Ishikawa (cell line): Measurements from ENCODE around the gene CD9.

Experiments
- EP300 ChIP-seq: IDR thresholded peaks from 2 replicates; pipeline ENCODE4 v1.6.1; 2012; ENCODE audit warnings: borderline replicate concordance
- TAF1 ChIP-seq: IDR thresholded peaks from 2 replicates; pipeline ENCODE4 v1.6.1; 2012; ENCODE audit warnings: low read depth, mild to moderate bottlenecking
- TF ChIP-seq, protein P1 (sequence below): IDR thresholded peaks from 2 replicates; pipeline ENCODE4 v1.6.1; 2012; ENCODE audit warnings: low read depth, mild to moderate bottlenecking

DNA sequence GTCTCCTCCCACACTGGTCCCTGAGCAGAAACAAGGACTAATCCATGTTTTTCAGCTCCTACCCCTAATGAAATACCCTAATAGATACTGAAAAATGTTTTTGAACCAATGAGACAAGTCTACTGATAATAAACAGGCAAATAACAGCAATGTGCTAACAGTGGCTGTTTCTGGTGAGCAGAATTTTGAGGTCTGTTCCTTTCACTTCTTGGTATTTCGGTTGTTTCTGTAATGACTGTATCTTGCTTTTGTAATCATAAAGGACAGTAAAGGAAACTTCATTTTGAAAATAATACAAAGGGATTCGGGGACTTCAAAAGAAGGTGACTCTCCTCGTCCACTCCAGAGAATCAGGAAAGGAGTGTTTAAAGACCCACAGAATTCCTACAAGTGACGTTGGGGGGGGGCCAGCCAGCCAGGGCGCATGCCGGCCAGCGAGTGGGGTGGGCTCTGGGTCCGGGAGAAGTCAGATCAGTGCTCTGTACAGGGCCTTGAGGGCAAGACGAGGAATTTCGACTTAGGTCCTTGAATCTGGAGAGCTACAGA is 1.1 kb upstream of the CD9 start:
- TF ChIP-seq, protein P1, sequence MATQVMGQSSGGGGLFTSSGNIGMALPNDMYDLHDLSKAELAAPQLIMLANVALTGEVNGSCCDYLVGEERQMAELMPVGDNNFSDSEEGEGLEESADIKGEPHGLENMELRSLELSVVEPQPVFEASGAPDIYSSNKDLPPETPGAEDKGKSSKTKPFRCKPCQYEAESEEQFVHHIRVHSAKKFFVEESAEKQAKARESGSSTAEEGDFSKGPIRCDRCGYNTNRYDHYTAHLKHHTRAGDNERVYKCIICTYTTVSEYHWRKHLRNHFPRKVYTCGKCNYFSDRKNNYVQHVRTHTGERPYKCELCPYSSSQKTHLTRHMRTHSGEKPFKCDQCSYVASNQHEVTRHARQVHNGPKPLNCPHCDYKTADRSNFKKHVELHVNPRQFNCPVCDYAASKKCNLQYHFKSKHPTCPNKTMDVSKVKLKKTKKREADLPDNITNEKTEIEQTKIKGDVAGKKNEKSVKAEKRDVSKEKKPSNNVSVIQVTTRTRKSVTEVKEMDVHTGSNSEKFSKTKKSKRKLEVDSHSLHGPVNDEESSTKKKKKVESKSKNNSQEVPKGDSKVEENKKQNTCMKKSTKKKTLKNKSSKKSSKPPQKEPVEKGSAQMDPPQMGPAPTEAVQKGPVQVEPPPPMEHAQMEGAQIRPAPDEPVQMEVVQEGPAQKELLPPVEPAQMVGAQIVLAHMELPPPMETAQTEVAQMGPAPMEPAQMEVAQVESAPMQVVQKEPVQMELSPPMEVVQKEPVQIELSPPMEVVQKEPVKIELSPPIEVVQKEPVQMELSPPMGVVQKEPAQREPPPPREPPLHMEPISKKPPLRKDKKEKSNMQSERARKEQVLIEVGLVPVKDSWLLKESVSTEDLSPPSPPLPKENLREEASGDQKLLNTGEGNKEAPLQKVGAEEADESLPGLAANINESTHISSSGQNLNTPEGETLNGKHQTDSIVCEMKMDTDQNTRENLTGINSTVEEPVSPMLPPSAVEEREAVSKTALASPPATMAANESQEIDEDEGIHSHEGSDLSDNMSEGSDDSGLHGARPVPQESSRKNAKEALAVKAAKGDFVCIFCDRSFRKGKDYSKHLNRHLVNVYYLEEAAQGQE: no peak
- TF ChIP-seq EP300 (no peak), TAF1 (no peak)
